ENCODE results near the gene KIAA1958.

KIAA1958 gene

DNA sequence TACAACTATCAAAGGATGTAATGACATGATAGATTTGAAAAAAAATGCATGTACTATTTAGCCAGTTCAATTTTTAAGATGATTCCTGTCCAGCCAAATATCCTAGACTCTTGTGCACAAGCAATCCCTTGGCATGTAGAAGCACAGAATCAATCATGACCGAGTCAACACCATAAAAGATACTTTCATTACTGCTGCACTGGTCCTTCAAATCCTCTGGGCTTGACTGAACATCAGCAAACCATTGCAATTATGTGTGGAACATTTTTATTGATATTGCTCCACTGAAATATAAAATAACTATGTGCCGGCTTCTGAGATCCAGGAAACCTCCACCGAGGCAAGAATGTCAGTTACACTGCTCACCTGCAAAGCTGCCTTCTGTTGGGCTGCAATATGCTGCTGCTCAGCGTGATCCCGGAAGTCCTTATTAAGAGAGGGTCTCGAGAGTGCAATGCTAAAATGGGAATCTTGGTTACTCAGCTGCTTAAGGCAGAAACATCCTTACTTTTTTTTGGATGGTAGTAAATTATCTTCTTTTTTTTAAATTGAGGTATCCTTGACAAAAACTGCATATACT lies 202.6 kb downstream of the KIAA1958 start:
- no peak overlapping the region for H3K4me3 ChIP-seq (ENCODE audit: low read depth, low read length)
- no peak for DNase-seq (ENCODE audit: low read depth)
- TF ChIP-seq, protein P1, sequence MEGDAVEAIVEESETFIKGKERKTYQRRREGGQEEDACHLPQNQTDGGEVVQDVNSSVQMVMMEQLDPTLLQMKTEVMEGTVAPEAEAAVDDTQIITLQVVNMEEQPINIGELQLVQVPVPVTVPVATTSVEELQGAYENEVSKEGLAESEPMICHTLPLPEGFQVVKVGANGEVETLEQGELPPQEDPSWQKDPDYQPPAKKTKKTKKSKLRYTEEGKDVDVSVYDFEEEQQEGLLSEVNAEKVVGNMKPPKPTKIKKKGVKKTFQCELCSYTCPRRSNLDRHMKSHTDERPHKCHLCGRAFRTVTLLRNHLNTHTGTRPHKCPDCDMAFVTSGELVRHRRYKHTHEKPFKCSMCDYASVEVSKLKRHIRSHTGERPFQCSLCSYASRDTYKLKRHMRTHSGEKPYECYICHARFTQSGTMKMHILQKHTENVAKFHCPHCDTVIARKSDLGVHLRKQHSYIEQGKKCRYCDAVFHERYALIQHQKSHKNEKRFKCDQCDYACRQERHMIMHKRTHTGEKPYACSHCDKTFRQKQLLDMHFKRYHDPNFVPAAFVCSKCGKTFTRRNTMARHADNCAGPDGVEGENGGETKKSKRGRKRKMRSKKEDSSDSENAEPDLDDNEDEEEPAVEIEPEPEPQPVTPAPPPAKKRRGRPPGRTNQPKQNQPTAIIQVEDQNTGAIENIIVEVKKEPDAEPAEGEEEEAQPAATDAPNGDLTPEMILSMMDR (IDR thresholded peaks at IDR 0.05; ENCODE audit: low read depth, low read length, missing control alignments) = no peak

DNA sequence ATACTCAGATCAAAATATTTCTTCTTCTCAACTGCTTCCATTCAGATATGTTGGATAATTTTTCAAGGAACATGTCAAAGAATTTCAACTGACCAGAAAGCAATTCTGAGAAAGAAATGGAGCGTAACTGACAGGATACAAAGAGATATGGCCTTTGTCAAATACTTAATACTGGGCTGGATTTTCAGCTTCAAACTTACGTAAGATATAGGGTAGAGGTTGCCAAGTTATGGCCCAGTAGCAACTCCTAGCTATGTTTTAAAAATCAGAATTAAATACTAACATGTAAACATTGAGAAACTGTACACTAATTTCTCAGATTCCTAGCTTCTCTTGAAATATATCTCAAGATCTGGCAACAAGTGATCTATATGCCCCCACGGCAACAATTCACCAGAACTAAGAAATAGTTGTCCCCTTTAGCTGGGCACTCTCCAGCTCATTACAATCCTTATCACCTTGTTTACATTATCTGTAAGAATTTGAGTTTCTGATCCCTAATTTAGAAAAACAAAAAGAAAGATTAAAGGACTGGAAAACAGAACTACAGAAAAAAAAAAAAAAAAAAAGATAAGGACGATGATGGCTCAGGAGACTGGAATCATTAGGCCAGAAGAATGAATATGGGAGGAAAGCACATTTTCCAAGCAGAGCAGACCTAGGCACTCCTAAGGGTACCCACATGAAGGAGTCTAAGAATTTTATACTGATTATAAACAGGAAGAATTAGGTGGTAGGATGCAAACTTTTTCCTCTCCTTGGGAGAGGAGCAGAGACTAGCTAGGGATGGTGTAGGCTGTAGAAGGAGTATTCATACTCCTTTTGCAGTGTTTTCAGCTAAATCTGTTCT lies 208.3 kb downstream of the KIAA1958 start:
- TF ChIP-seq, protein P1 (IDR thresholded peaks at IDR 0.05; ENCODE audit: low read depth, low read length, missing control alignments) = no peak
- H3K4me3 ChIP-seq (ENCODE audit: low read depth, low read length) = no peak overlapping the region
- no peak for DNase-seq (ENCODE audit: low read depth)

DNA sequence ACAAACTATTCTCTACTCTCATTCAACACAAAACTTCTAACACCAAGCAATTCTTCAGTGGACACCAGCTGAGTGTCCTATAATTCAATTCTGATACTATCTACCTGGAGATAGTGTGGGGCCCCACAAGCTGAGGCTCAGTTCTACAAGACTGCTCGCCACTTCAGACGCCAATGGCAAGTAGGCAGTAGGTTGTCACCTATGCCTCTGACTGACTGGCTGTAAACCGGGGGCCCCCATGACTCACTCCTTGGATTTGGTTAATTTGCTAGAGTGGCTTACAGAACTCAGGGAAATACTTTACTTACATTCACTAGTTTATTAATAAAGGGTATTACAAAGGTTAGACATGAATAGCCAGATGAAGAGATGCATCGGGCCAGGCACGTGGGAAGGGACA lies 209.8 kb downstream of the KIAA1958 start:
- DNase-seq (ENCODE audit: low read depth) = no peak
- TF ChIP-seq, protein P1 (IDR thresholded peaks at IDR 0.05; ENCODE audit: low read depth, low read length, missing control alignments) = no peak
- no peak overlapping the region for H3K4me3 ChIP-seq (ENCODE audit: low read depth, low read length)

DNA sequence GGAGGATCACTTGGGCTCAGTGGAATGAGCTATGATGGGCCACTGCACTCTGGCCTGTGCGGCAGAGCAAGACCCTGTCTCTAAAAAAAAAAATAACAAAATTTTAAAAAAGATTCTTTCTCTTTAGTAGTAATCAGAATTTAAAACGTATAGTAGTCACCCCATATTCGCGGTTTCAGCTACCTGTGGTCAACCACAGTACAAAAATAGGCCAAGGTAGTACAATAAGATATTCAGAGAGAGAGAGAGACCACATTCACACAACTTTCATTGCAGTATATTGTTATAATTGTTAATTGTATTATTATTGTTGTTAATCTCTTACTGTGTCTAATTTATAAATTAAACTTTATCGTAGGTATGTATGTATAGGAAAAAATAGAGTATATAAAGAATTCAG lies 212.6 kb downstream of the KIAA1958 start:
- no peak for DNase-seq (ENCODE audit: low read depth)
- TF ChIP-seq, protein P1 (IDR thresholded peaks at IDR 0.05; ENCODE audit: low read depth, low read length, missing control alignments) = no peak
- no peak overlapping the region for H3K4me3 ChIP-seq (ENCODE audit: low read depth, low read length)

DNA sequence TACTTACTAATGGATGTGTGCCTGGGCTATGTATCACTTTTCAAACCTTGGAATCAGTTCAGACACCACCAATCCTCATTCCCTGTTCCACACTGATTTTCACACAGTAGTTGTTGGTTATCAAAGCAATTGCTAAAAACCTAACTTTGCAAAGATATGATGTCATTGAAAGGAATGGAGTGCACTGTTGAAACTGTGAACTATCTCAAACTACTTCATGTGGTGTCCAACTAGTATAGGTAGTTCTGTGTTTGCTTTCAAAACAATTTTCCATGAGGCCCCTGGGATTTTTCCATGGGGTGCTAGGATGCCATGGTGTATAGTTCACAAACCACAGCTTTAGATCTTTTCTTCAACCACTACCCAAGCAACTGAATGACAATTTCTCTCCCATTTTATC lies 213.5 kb downstream of the KIAA1958 start:
- no peak for DNase-seq (ENCODE audit: low read depth)
- TF ChIP-seq, protein P1 (IDR thresholded peaks at IDR 0.05; ENCODE audit: low read depth, low read length, missing control alignments) = no peak
- no peak overlapping the region for H3K4me3 ChIP-seq (ENCODE audit: low read depth, low read length)

DNA sequence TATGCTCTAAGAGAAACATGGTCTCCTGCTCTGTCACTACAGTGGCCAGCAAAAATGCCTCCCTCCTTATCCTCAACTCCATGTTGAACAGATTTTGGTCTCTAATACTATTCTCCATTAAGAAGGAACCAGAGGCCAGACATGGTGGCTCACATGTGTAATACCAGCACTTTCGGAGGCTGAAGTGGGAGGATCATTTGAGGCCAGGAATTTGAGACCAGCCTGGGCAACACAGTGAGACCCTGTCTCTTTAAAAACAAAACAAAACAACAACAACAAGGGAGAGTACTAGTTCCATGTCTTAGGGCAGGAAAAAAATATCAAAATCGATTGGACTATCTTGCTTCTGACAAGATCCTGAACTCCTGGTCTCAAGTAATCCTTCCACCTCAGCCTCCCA lies 216.7 kb downstream of the KIAA1958 start:
- no peak overlapping the region for H3K4me3 ChIP-seq (ENCODE audit: low read depth, low read length)
- no peak for DNase-seq (ENCODE audit: low read depth)
- TF ChIP-seq, protein P1 (IDR thresholded peaks at IDR 0.05; ENCODE audit: low read depth, low read length, missing control alignments) = no peak
